Immature natural killer cell (primary cell): ENCODE measurements around the gene RAD21L1. TPM values are rescaled to one million over a fixed set of nuclear protein-coding genes. Genes with fewer than 3 reads are reported as not detected.

Experiments
- DNase-seq, 3 donors: peaks; one replicate each; pipeline ENCODE4 v3.0.0; 2022; ENCODE audit warnings: mixed read lengths in 1 of 3
- H3K27ac Mint-ChIP-seq, 6 donors: one replicate each; pipeline ENCODE4 v1.8.0; 2020; ENCODE audit warnings: mixed read lengths in 6 of 6, mild to moderate bottlenecking in 5 of 6, inconsistent platforms in 4 of 6, moderate library complexity in 3 of 6
- H3K27me3 Mint-ChIP-seq, 3 donors: one replicate each; pipeline ENCODE4 v1.8.0; 2020 to 2021; ENCODE audit warnings: low read depth in 3 of 3, mild to moderate bottlenecking in 3 of 3, mixed read lengths in 3 of 3, moderate library complexity in 3 of 3, inconsistent platforms in 1 of 3
- H3K36me3 Mint-ChIP-seq, 3 donors: one replicate each; pipeline ENCODE4 v1.8.0; 2020; ENCODE audit warnings: mixed read lengths in 3 of 3, inconsistent platforms in 2 of 3, mild to moderate bottlenecking in 2 of 3
- H3K4me1 Mint-ChIP-seq, 2 donors: one replicate each; pipeline ENCODE4 v1.8.0; 2020; ENCODE audit warnings: inconsistent platforms in 2 of 2, mild to moderate bottlenecking in 2 of 2, mixed read lengths in 2 of 2, moderate library complexity in 1 of 2
- H3K4me3 Mint-ChIP-seq, 5 donors: one replicate each; pipeline ENCODE4 v1.8.0; 2020; ENCODE audit warnings: mild to moderate bottlenecking in 5 of 5, mixed read lengths in 5 of 5, inconsistent platforms in 3 of 5, moderate library complexity in 3 of 5
- H3K9me3 Mint-ChIP-seq, 6 donors: one replicate each; pipeline ENCODE4 v1.8.0; 2020; ENCODE audit warnings: mild to moderate bottlenecking in 6 of 6, mixed read lengths in 6 of 6, inconsistent platforms in 4 of 6, moderate library complexity in 3 of 6
- polyA plus RNA-seq, 3 donors: library from polyadenylated mRNA; unstranded; fragments of 300-500 nt; fragmentation: Illumina TruSeq; gene quantifications; one replicate each; pipeline ENCODE4 v1.2.3, GENCODE V29; 2021

The RAD21L1 gene
- polyA plus RNA-seq, 3 donors from 2014 or later: not detected

DNA sequence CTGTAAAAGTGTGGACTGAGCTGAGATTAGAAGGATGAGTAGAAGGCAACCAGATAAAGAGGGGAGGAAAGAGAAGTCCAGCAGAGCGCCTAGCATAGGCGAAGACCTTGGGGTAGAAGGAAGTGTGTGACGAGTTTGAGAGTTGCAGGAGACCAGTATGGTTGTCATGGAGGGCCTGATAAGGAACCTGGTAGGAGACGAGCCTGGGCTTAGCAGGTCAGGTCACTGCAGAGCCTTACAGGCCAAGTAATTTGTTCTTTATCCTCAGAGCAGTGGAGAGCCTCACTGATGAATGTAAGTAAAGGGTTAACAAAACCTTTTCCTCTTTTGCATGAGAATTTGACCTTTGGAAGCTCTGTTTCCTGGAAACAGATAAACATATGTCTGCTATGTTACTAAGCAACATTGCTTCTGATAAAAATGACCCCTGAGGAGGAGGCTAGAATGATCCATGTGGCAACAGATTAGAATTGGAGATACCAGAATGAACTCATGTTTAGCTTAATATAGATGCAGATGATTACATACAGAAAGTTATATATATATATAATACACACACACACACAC lies 38.2 kb upstream of the RAD21L1 start:
- no peak overlapping the region for H3K27ac Mint-ChIP-seq
- peaks cover 2 to 11% (median 9%) of the 10 kb centered on the region in 3 donors for H3K27me3 Mint-ChIP-seq
- H3K4me1 Mint-ChIP-seq: peaks cover 12 to 14% of the 10 kb centered on the region in 2 donors
- H3K4me3 Mint-ChIP-seq: no peak overlapping the region
- H3K36me3 Mint-ChIP-seq: peaks cover 0 to 3% (median 0%) of the 10 kb centered on the region in 3 donors
- DNase-seq: no peak
- no peaks in the 10 kb centered on the region for H3K9me3 Mint-ChIP-seq

GRCh38 chr20:1188347-1188746 lies 37.5 kb upstream of the RAD21L1 start:
- H3K27ac Mint-ChIP-seq: no peak overlapping the region
- H3K27me3 Mint-ChIP-seq: peaks cover 2 to 11% (median 9%) of the 10 kb centered on the region in 3 donors
- H3K4me1 Mint-ChIP-seq: peaks cover 12% of the 10 kb centered on the region in 2 donors
- H3K9me3 Mint-ChIP-seq: no peaks in the 10 kb centered on the region
- H3K4me3 Mint-ChIP-seq: no peak overlapping the region
- H3K36me3 Mint-ChIP-seq: peaks cover 0 to 3% (median 0%) of the 10 kb centered on the region in 3 donors
- DNase-seq: no peak

- H3K9me3 Mint-ChIP-seq: no peaks in the 10 kb centered on the region
- H3K4me1 Mint-ChIP-seq: peaks cover 5% of the 10 kb centered on the region in 2 donors
- DNase-seq: no peak
- peaks cover 2 to 4% (median 3%) of the 10 kb centered on the region in 3 donors for H3K27me3 Mint-ChIP-seq
- no peak overlapping the region for H3K27ac Mint-ChIP-seq
- H3K36me3 Mint-ChIP-seq: no peaks in the 10 kb centered on the region
- H3K4me3 Mint-ChIP-seq: no peak overlapping the region
Observed at GRCh38 chr20:1189827-1190226, 36.0 kb upstream of the RAD21L1 start.

DNA sequence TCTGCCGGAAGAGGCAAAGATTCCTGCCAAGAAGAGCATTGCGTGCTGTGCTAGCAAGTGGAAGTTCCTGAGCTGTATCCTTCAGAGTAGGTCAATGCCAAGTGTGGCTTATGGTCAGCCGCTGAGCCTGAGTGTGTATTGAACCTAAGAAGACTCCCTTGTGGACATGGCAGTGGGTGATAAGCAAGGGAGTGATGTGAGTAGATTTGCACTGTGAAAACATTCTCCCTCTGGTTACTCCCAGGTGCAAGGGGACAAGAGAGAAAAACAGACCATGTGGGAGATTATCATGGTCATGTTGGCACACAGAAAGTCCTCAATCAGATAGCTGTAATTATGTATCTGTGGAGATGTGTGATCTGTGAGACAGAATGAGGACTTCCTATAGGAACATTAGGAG lies 35.0 kb upstream of the RAD21L1 start:
- Mint-ChIP-seq H3K27ac (no peak overlapping the region), H3K4me3 (no peak overlapping the region), H3K36me3 (no peaks in the 10 kb centered on the region), H3K4me1 (peaks cover 4 to 5% of the 10 kb centered on the region in 2 donors), H3K27me3 (peaks cover under 1 to 4% (median 3%) of the 10 kb centered on the region in 3 donors), H3K9me3 (no peaks in the 10 kb centered on the region)
- no peak for DNase-seq

DNA sequence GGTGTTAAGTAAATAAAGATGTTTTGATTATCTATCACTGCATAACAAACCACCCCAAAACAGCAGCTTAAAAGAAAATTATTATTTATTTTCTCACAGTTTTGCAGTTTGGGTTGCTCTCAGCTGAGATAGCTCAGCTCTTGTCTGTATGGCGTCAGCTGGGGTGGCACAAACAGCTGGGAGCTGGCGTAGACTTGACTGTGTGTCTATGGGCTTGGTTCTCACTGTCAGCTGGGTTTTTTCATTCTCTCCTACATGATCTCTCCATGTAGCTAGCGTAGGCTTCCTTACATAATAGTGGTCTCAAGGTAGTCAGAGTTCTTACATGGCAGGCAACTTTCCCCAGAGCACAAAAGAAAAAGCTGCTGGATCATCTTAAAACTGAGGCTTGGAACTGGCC lies 34.5 kb upstream of the RAD21L1 start:
- no peak overlapping the region for H3K4me3 Mint-ChIP-seq
- H3K27ac Mint-ChIP-seq: no peak overlapping the region
- no peaks in the 10 kb centered on the region for H3K36me3 Mint-ChIP-seq
- H3K4me1 Mint-ChIP-seq: peaks cover 0 to under 1% of the 10 kb centered on the region in 2 donors
- H3K27me3 Mint-ChIP-seq: peaks cover 0 to 3% (median 2%) of the 10 kb centered on the region in 3 donors
- no peaks in the 10 kb centered on the region for H3K9me3 Mint-ChIP-seq
- no peak for DNase-seq

DNA sequence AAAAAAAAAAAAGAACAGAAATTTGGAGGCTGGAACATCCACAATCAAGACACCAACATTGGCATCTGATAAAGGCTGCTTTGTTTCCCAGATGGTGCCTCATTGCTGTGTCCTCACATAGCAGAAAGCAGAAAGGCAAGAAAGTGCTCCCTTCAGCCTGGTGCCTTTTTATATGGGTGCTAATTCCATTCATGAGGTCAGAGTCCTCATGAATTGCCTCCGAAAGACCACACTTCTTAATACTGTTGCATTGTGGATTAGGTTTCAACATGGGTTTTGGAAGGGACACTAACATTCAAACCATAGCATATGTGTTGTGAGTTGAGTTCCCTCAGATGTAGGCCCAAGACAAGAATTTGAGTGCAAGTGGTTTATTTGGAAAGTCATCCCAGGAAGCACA lies 30.6 kb upstream of the RAD21L1 start:
- H3K4me3 Mint-ChIP-seq: no peak overlapping the region
- no peak for DNase-seq
- H3K36me3 Mint-ChIP-seq: no peaks in the 10 kb centered on the region
- peaks cover 0 to under 1% (median under 1%) of the 10 kb centered on the region in 3 donors for H3K27me3 Mint-ChIP-seq
- H3K27ac Mint-ChIP-seq: no peak overlapping the region
- no peaks in the 10 kb centered on the region for H3K9me3 Mint-ChIP-seq
- no peaks in the 10 kb centered on the region for H3K4me1 Mint-ChIP-seq

DNA sequence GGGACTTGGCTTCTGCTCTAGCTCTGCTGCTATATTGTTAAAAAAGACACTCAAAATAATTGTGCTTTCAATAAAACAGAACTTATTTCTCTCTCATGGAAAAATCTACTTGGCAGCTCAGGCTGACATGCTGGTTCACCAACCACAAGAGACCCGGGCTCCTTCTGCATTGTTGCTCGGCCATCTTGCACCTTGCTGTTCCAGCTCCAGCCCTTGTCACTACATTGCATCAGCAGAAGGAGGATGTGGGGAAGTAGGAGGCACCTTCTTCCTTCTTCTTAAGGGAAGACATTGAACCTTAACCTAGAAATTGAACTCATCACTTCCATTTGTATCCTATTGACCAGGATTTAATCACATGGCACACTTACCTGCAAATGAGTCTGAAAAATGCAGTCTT lies 29.2 kb upstream of the RAD21L1 start:
- Mint-ChIP-seq H3K36me3 (no peaks in the 10 kb centered on the region), H3K27me3 (peaks cover 0 to 2% (median 0%) of the 10 kb centered on the region in 3 donors), H3K9me3 (no peaks in the 10 kb centered on the region), H3K4me1 (no peaks in the 10 kb centered on the region), H3K27ac (no peak overlapping the region), H3K4me3 (no peak overlapping the region)
- no peak for DNase-seq

DNA sequence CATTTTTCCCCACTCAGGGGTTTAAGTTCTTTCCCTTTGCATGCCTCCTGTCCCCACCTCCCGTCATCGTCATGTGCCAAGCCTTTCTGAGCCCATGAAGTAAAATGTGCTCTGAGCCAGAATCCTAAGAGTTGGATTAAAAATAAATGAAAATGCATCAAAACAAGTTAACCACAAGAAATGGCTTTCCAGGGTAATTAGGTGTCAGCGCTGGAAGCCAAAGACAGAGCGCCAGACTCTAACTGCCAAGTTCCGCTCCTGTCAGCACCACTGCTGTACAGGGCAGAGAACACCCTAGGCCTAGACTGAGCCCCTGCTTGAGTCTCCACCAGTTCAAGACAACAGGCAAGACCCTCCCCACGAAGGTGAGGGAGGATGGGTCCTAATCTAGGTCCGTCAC lies 28.0 kb upstream of the RAD21L1 start:
- no peaks in the 10 kb centered on the region for H3K9me3 Mint-ChIP-seq
- H3K4me1 Mint-ChIP-seq: no peaks in the 10 kb centered on the region
- no peak for DNase-seq
- no peaks in the 10 kb centered on the region for H3K36me3 Mint-ChIP-seq
- H3K27ac Mint-ChIP-seq: no peak overlapping the region
- no peak overlapping the region for H3K4me3 Mint-ChIP-seq
- H3K27me3 Mint-ChIP-seq: peaks cover 0 to 2% (median 0%) of the 10 kb centered on the region in 3 donors

DNA sequence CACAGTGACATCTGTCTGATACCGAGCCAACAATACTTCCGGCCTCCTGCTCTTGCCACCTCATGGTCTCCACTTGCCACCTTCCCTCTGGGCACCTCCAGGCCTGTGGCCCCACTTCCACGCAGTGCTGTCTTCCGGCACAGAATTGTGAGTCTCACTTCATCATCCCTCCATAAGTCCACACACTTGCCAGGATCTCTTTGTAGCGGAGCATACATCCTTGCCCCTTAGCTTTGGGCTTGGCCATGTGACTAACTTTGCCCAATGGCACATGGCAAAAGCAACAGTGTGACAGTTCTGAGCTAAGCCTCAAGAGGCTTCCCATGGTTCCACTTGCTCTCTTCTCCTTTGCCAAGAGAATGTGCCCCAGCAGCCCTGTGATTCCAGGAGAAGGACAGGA lies 27.1 kb upstream of the RAD21L1 start:
- Mint-ChIP-seq H3K4me3 (no peak overlapping the region), H3K27ac (no peak overlapping the region), H3K9me3 (no peaks in the 10 kb centered on the region), H3K27me3 (peaks cover 0 to 2% (median 0%) of the 10 kb centered on the region in 3 donors), H3K36me3 (no peaks in the 10 kb centered on the region), H3K4me1 (no peaks in the 10 kb centered on the region)
- no peak for DNase-seq

GRCh38 chr20:1199212-1199873 lies 26.5 kb upstream of the RAD21L1 start:
- Mint-ChIP-seq H3K27me3 (peaks cover 0 to 2% (median under 1%) of the 10 kb centered on the region in 3 donors), H3K36me3 (no peaks in the 10 kb centered on the region), H3K27ac (no peak overlapping the region), H3K4me3 (no peak overlapping the region), H3K9me3 (no peaks in the 10 kb centered on the region), H3K4me1 (no peaks in the 10 kb centered on the region)
- no peak for DNase-seq

DNA sequence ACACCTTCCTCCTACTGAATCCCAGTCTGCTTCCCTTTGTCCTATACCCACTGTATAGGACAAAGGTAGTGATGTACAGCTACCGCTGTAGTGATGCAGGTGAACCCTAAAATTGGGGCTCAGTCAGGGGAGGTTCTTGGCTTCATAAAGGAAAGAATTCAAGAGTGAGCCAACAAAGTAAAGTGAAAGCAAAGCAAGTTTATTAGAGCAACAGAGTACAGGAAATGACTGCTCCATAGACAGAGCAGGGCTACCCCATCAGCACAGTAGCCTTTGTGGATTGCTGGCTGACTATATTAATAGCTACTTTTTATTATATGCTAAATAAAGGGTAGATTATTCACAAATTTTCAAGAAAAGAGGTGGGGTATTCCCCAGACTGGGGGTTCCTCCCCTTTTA lies 25.9 kb upstream of the RAD21L1 start:
- H3K27me3 Mint-ChIP-seq: peaks cover 0 to 2% (median 2%) of the 10 kb centered on the region in 3 donors
- no peak overlapping the region for H3K4me3 Mint-ChIP-seq
- H3K9me3 Mint-ChIP-seq: no peaks in the 10 kb centered on the region
- H3K4me1 Mint-ChIP-seq: no peaks in the 10 kb centered on the region
- no peak for DNase-seq
- no peak overlapping the region for H3K27ac Mint-ChIP-seq
- no peaks in the 10 kb centered on the region for H3K36me3 Mint-ChIP-seq

DNA sequence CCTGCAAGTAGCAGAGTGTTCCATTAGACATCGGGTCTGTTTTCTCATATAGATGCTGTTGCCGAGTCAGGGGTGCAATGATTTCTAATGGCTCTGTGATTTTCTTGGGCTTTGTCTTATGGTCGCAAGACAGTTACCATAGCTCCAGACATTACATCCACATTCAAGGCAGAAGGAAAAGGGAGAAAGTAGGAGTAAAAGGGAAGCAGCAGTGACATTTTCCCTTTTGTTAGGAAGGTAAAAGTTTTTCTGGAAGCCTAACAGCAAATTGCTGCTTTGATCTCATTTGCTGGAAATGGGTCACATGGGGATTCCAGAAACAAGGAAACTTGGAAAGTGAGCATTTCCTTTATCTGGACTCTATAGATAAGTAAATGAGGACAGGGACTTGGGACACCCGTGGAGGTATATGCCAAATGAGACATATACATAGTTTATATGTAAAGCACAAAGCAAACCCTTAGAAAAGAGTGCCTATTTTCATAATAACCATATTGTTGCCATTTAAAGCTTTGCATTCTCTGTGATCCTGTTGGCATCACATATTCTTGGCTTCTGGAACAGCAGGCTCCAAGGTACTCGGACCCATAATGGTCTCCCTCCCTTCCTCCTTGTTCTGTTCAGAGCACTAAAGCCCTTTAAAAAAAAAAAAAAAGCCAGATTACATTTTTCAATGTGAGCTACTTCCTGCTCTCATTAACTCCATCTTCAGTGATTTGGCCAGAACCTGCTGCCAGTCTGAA lies 22.9 kb upstream of the RAD21L1 start, which contains the start of gene C20orf202:
TSS of gene C20orf202 (plus strand) at position 693 of the 743 bp plus-strand sequence. CDS start 132 bp downstream, outside the sequence.
- Mint-ChIP-seq H3K27ac (no peak within 1 kb of the TSS), H3K9me3 (no peaks in the 10 kb centered on the region), H3K4me3 (no peak within 1 kb of the TSS), H3K36me3 (no peaks in the 10 kb centered on the region), H3K27me3 (peaks cover 0 to 2% (median 2%) of the 10 kb centered on the region in 3 donors), H3K4me1 (no peaks in the 10 kb centered on the region)
- no peak for DNase-seq

GRCh38 chr20:1203630-1204029 lies 22.2 kb upstream of the RAD21L1 start:
- no peaks in the 10 kb centered on the region for H3K4me1 Mint-ChIP-seq
- H3K27ac Mint-ChIP-seq: no peak overlapping the region
- H3K4me3 Mint-ChIP-seq: no peak overlapping the region
- H3K36me3 Mint-ChIP-seq: no peaks in the 10 kb centered on the region
- H3K27me3 Mint-ChIP-seq: peaks cover 0 to 2% (median 2%) of the 10 kb centered on the region in 3 donors
- DNase-seq: no peak
- H3K9me3 Mint-ChIP-seq: no peaks in the 10 kb centered on the region

DNA sequence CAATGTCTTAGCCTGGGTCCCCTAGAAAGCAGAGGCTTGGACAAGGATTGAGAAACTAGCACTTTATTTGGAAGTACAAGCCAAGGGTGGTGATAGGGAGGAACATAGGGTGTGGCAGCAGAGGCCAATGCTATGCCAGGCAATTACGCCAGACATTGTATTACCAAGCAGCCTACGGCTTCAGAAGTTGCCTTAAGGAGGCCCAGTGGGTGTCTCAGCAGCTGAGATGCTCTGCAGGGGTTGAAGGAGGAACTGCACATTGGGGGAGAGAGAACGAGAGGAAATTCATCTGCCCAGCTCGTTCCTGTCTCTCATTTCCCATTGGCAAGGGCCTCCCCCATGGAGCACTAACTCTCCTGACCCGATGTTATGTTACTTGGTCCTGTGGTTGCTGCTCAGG lies 21.7 kb upstream of the RAD21L1 start:
- Mint-ChIP-seq H3K4me3 (no peak overlapping the region), H3K27me3 (peaks cover 0 to 2% (median 2%) of the 10 kb centered on the region in 3 donors), H3K9me3 (no peaks in the 10 kb centered on the region), H3K4me1 (no peaks in the 10 kb centered on the region), H3K36me3 (no peaks in the 10 kb centered on the region), H3K27ac (no peak overlapping the region)
- DNase-seq: no peak
